Naive B cell (primary cell): ENCODE results near the gene TMEM222. TPM values are rescaled to one million over a fixed set of nuclear protein-coding genes. Genes with fewer than 3 reads are reported as not detected.

Experiments
- ATAC-seq, 2 donors: fragments of 150-1000 bp; cut with Tn5 transposase; 2 replicates each; pipeline ENCODE4 v1.10.0; 2021; ENCODE audit warnings: low read depth in 2 of 2, mild to moderate bottlenecking in 2 of 2, moderate library complexity in 2 of 2
- DNase-seq: peaks from one replicate; pipeline ENCODE4 v3.0.0; 2022
- H3K27ac Mint-ChIP-seq, 6 donors: one replicate each; pipeline ENCODE4 v1.8.0; 2020 to 2022; ENCODE audit warnings: mild to moderate bottlenecking in 6 of 6, mixed read lengths in 6 of 6, moderate library complexity in 5 of 6, inconsistent platforms in 2 of 6
- H3K27me3 Mint-ChIP-seq, 3 donors: one replicate each; pipeline ENCODE4 v1.8.0; 2021 to 2022; ENCODE audit warnings: mixed read lengths in 3 of 3, mild to moderate bottlenecking in 1 of 3
- H3K36me3 Mint-ChIP-seq, 2 donors: one replicate each; pipeline ENCODE4 v1.8.0; 2020 to 2022; ENCODE audit warnings: mixed read lengths in 2 of 2, inconsistent platforms in 1 of 2, mild to moderate bottlenecking in 1 of 2
- H3K4me1 Mint-ChIP-seq, 3 donors: one replicate each; pipeline ENCODE4 v1.8.0; 2020 to 2022; ENCODE audit warnings: mixed read lengths in 3 of 3, inconsistent platforms in 1 of 3, mild to moderate bottlenecking in 1 of 3, moderate library complexity in 1 of 3
- H3K4me3 Mint-ChIP-seq, 8 donors: one replicate each; pipeline ENCODE4 v1.8.0; 2020 to 2022; ENCODE audit warnings: mild to moderate bottlenecking in 8 of 8, mixed read lengths in 8 of 8, moderate library complexity in 8 of 8, inconsistent platforms in 2 of 8
- H3K9me3 Mint-ChIP-seq, 7 donors: one replicate each; pipeline ENCODE4 v1.8.0; 2020 to 2022; ENCODE audit warnings: mixed read lengths in 7 of 7, mild to moderate bottlenecking in 5 of 7, inconsistent platforms in 2 of 7, moderate library complexity in 1 of 7
- polyA plus RNA-seq, 6 donors: library from polyadenylated mRNA; unstranded; fragments of 300-500 nt; fragmentation: Illumina TruSeq; gene quantifications; one replicate each; pipeline ENCODE4 v1.2.3, GENCODE V29; 2021; ENCODE audit warnings: low read depth in 6 of 6

Gene TMEM222
- polyA plus RNA-seq, 6 donors from 2014 or later, result 59.7 to 80.2 (median 74.2) TPM

DNA sequence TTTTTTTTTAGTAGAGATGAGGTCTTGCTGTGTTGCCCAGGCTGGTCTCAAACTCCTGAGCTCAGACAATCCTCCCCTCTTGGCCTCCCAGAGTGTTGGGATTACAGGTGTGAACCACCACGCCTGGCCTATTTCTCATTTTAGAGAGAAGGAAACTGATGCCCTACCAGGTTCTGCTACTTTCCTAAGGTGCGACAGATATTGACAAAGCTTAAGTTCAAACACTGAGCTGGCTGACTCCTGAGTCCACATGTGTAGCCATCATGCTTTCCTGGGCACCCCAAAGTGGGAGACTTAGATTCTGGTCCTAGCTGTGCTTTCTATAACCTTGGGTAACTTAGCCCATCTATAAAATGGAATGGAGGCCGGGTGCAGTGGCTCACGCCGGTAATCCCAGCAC lies 5.1 kb upstream of the TMEM222 start:
- Mint-ChIP-seq H3K36me3 (no peaks in the 10 kb centered on the region), H3K27me3 (peaks cover 0 to 15% (median 11%) of the 10 kb centered on the region in 3 donors), H3K27ac (no peak overlapping the region), H3K9me3 (no peaks in the 10 kb centered on the region), H3K4me1 (peaks cover 7 to 10% (median 8%) of the 10 kb centered on the region in 3 donors), H3K4me3 (no peak overlapping the region)
- no peak for ATAC-seq
- DNase-seq, result no peak

GRCh38 chr1:27318136-27318535 lies 3.8 kb upstream of the TMEM222 start:
- Mint-ChIP-seq H3K36me3 (no peaks in the 10 kb centered on the region), H3K4me1 (peaks cover 15 to 20% (median 16%) of the 10 kb centered on the region in 3 donors), H3K27ac (no peak overlapping the region), H3K27me3 (peaks cover 0 to 15% (median 11%) of the 10 kb centered on the region in 3 donors), H3K9me3 (no peaks in the 10 kb centered on the region), H3K4me3 (peak overlapping the region in 2 of 8 donors; percentile 33 to 35)
- ATAC-seq, result no peak
- no peak for DNase-seq

DNA sequence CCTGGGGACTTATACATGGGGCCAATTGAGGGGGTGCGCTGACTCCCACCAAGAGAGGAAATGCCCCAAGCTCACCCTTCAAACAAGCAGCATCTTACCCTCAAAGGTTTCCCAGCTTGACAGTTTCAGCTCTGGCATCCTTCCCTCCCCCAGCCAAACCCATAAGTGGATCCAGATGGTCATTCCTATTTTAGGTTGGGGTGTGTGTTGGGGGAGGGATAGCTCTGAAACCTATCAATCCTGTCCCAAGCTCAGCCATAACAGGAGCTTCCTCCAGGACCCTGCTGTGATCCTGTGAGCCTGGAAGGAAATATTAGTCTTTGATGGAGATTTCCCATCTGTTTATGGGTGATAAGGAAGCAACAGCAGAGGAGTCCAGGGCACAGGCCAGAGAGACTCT lies 3.4 kb upstream of the TMEM222 start:
- DNase-seq, result no peak
- Mint-ChIP-seq H3K27ac (no peak overlapping the region), H3K27me3 (peaks cover 0 to 15% (median 11%) of the 10 kb centered on the region in 3 donors), H3K4me3 (no peak overlapping the region), H3K9me3 (no peaks in the 10 kb centered on the region), H3K4me1 (peaks cover 16 to 24% (median 20%) of the 10 kb centered on the region in 3 donors), H3K36me3 (no peaks in the 10 kb centered on the region)
- ATAC-seq, result no peak

DNA sequence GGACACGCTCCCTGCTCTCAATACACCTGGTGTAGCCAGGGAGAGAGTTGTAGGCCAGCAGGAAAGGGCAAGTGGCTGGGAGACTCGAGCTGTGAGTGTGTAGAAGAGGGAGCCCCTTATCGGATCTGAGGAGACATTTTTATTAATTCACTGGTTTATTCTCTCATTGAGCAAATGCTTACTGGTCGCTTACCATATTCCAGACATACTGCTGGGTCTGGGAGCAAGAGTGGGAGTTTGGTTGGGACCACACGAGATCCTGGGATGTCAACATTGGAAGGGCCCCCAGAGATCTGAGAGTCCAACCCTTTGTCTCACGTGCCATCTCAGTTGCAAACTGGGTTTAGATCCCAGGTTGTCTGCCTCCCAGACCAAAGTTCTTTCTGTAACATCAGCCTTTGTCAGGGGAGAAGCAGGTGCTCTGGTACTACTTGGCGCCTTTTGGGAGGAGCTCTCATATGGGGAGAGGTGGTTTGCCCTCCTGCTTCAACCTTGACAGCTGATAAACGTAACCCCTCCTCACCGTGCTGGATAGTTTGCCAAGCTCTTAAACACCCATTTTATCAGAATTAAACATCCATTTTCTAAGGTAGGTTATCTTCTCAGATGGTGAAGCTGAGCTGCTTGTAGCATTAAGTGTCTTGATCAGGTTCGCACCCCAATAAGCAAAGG lies 742 bp downstream of the TMEM222 start:
- H3K27me3 Mint-ChIP-seq, result peaks cover 0 to 15% (median 11%) of the 10 kb centered on the region in 3 donors
- peak overlapping the region; percentile 94 to 98 (median 96) for H3K27ac Mint-ChIP-seq
- H3K36me3 Mint-ChIP-seq, result no peaks in the 10 kb centered on the region
- no peaks in the 10 kb centered on the region for H3K9me3 Mint-ChIP-seq
- DNase-seq, result no peak
- ATAC-seq, result no peak
- peaks cover 26 to 58% (median 44%) of the 10 kb centered on the region in 3 donors for H3K4me1 Mint-ChIP-seq
- H3K4me3 Mint-ChIP-seq, result peak overlapping the region; percentile 93 to 98 (median 96)

GRCh38 chr1:27325286-27325685 lies 3.3 kb downstream of the TMEM222 start:
- H3K27ac Mint-ChIP-seq, result peak overlapping the region in 2 of 6 donors; percentile 49 to 84
- H3K36me3 Mint-ChIP-seq, result peaks cover 0 to 5% of the 10 kb centered on the region in 2 donors
- ATAC-seq (no peak), DNase-seq (no peak)
- H3K9me3 Mint-ChIP-seq, result no peaks in the 10 kb centered on the region
- peaks cover 31 to 80% (median 62%) of the 10 kb centered on the region in 3 donors for H3K4me1 Mint-ChIP-seq
- H3K4me3 Mint-ChIP-seq, result peak overlapping the region in 2 of 8 donors; percentile 22 to 98
- peaks cover 0 to 7% (median 6%) of the 10 kb centered on the region in 3 donors for H3K27me3 Mint-ChIP-seq

DNA sequence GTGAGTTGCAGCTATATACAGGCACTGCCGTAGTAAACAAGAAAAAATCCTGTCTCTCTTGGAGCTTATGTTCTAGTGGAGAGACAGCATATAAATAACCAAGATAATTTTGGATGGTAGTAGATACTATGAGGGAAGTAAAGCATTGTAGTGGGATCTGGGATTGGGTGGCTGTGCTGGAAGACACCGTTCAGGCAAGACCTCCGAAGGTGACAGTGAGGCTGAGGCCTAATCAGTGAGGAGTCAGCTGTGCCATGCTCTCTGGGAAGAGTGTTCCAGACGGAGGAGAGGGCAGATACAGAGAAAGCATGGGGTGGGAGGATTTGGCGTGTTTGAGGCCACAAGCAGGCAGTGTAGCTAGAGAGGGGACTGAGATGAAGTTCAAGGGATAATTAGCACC lies 6.0 kb downstream of the TMEM222 start:
- Mint-ChIP-seq H3K9me3 (no peaks in the 10 kb centered on the region), H3K4me1 (peaks cover 27 to 88% (median 61%) of the 10 kb centered on the region in 3 donors), H3K27me3 (no peaks in the 10 kb centered on the region), H3K4me3 (peak overlapping the region in 1 of 8 donors; percentile 29), H3K27ac (peak overlapping the region in 4 of 6 donors; percentile 6 to 90 (median 20)), H3K36me3 (peaks cover 0 to 5% of the 10 kb centered on the region in 2 donors)
- ATAC-seq (no peak), DNase-seq (no peak)

GRCh38 chr1:27330786-27331185 lies 8.8 kb downstream of the TMEM222 start:
- H3K4me1 Mint-ChIP-seq, result peaks cover 21 to 68% (median 46%) of the 10 kb centered on the region in 3 donors
- H3K4me3 Mint-ChIP-seq, result no peak overlapping the region
- ATAC-seq, result no peak
- no peaks in the 10 kb centered on the region for H3K27me3 Mint-ChIP-seq
- DNase-seq, result no peak
- H3K36me3 Mint-ChIP-seq, result peaks cover 0 to 5% of the 10 kb centered on the region in 2 donors
- H3K9me3 Mint-ChIP-seq, result no peaks in the 10 kb centered on the region
- H3K27ac Mint-ChIP-seq, result peak overlapping the region in 1 of 6 donors; percentile 65

DNA sequence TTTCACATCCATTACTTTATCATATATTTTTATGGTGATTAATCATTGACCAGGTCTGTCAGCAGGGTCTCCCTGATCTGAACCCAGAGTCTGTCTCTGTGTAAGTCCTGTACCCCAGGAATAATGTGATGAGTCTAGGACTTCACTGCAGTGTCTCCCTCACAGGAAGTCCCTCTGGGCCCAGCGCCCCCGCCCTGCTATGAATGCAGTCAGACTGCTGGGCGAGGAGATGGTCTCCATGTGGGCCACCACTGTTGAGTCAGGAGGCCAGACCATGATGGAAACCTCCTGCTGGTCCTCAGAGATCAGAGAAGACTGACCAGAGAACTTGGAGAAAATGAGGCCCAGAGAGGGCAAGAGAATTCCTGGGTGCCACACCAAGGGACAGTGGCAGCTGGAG lies 9.5 kb downstream of the TMEM222 start:
- Mint-ChIP-seq H3K9me3 (no peaks in the 10 kb centered on the region), H3K36me3 (peaks cover 0 to 5% of the 10 kb centered on the region in 2 donors), H3K27me3 (no peaks in the 10 kb centered on the region), H3K27ac (peak overlapping the region in 1 of 6 donors; percentile 19), H3K4me1 (peaks cover 21 to 62% (median 50%) of the 10 kb centered on the region in 3 donors), H3K4me3 (no peak overlapping the region)
- ATAC-seq (no peak), DNase-seq (no peak)

DNA sequence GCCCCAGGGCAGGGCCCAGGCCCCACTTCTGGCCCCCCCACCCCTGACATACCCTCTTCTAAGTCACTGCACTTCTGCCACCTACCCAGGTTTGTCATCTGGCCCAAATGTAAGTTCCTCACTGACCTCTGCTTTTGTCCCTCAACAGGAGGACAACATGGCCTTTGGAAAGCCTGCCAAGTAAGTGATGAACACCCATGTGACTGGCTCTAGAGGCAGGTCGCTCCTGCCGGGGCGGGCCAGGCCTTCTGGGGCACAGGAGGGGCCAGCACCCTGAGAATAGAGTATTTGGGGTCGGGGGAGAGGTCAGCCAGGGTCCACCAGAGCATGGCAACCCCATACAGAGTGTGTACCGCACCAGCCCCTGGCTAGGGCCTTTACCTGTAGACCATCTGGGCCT lies 10.0 kb downstream of the TMEM222 start:
- H3K4me1 Mint-ChIP-seq, result peaks cover 21 to 57% (median 51%) of the 10 kb centered on the region in 3 donors
- no peaks in the 10 kb centered on the region for H3K9me3 Mint-ChIP-seq
- peak overlapping the region in 3 of 6 donors; percentile 28 to 93 (median 65) for H3K27ac Mint-ChIP-seq
- no peaks in the 10 kb centered on the region for H3K27me3 Mint-ChIP-seq
- ATAC-seq (no peak), DNase-seq (no peak)
- H3K36me3 Mint-ChIP-seq, result peaks cover 0 to 5% of the 10 kb centered on the region in 2 donors
- no peak overlapping the region for H3K4me3 Mint-ChIP-seq

DNA sequence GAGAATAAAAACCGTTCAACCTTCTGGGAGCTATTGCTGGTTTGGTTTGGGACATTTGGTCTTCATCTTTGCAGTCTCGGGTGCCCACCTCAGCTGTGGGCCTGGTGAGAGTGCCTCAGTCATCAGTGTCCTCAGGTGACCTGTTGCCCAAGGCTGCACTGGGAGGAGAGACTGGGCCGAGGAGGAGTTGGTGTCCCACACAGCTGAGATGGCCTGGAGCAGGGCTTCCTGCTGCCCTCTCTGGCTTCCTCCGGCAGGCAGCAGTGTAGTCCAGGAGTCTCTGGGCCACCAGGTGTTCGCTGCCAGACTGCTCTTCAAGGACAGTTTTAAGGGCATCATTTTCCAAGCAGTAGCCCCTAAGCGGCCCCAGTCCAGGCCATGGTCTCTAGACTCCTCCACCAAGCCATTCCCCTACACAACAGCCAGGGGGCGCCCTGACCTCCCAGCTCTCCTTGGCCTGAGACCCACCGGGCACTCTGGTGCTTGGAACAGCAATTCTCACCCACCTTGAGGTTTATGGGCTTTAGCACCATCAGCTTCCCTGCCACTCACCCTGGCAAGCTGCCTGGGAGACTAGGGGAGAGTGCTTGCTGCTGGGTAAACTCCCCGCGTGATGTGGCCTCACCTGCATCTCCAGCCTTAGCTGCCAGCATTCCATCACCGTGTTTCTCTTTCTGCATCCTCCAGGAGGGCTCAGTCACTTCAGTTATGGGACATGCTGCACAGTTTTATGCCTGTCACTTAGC lies 10.7 kb downstream of the TMEM222 start:
- no peaks in the 10 kb centered on the region for H3K27me3 Mint-ChIP-seq
- peaks cover 0 to 5% of the 10 kb centered on the region in 2 donors for H3K36me3 Mint-ChIP-seq
- H3K4me3 Mint-ChIP-seq, result peak overlapping the region in 2 of 8 donors; percentile 45 to 57
- peak overlapping the region; percentile 28 to 93 (median 60) for H3K27ac Mint-ChIP-seq
- H3K9me3 Mint-ChIP-seq, result no peaks in the 10 kb centered on the region
- ATAC-seq, result peak; percentile 87 to 90
- peaks cover 21 to 51% (median 50%) of the 10 kb centered on the region in 3 donors for H3K4me1 Mint-ChIP-seq
- DNase-seq, result peak; percentile 51

- Mint-ChIP-seq H3K9me3 (no peaks in the 10 kb centered on the region), H3K27me3 (no peaks in the 10 kb centered on the region), H3K27ac (peak overlapping the region in 1 of 6 donors; percentile 47), H3K4me3 (no peak overlapping the region), H3K4me1 (peaks cover 14 to 46% (median 44%) of the 10 kb centered on the region in 3 donors), H3K36me3 (no peaks in the 10 kb centered on the region)
- no peak for ATAC-seq
- no peak for DNase-seq
Observed at GRCh38 chr1:27333717-27334279, 11.8 kb downstream of the TMEM222 start.

DNA sequence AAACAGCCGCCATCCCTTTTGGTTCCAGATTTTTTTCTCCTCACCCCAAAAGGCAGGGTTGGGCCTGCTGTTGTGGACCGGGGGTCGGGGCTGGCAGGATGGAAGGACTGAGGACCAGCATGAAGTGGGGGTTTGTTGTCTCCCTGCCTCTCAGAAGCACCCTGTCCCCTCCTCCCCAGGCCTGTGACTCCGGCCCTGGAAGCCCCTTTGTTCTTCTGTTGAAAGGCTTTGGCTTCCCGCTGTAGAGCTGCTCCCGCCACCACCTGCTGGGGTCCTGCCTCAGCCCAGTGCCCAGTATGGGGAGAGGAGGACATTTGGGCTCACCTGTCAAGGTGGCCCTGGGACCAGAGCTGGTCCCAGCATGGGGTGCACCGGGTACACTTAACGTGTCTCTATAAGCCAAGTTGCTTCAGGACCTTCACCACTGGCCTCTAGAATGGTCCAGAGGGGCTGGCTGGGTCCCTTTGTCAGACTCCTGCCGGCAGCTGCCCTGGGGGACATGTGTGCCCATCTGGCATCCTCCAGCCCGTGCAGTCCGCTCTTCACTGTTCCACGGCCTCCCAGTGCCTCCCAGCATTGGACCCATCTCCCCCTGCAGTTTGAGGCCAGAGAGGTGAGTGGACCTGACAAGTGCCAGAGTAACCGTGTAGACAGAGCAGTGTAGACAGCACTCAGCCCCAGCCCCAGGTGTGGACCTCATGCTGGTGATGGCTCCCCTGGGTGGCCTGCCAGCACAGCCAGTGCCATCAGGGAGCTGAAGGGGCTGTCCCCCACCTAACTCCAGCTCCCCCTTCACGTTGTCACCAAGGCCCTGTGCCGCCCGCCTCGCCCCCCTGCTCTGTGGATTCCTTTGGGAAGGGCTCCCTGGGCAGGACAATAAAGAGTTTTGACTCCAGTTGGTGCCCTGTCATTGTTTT lies 13.8 kb downstream of the TMEM222 start:
- H3K4me3 Mint-ChIP-seq, result no peak overlapping the region
- no peaks in the 10 kb centered on the region for H3K27me3 Mint-ChIP-seq
- no peaks in the 10 kb centered on the region for H3K36me3 Mint-ChIP-seq
- DNase-seq (no peak), ATAC-seq (no peak)
- H3K27ac Mint-ChIP-seq, result no peak overlapping the region
- peaks cover 28 to 52% (median 50%) of the 10 kb centered on the region in 3 donors for H3K4me1 Mint-ChIP-seq
- H3K9me3 Mint-ChIP-seq, result peaks cover 0 to 7% (median 0%) of the 10 kb centered on the region in 7 donors
